ENCODE measurements around the gene MAP3K15.

The MAP3K15 gene

DNA sequence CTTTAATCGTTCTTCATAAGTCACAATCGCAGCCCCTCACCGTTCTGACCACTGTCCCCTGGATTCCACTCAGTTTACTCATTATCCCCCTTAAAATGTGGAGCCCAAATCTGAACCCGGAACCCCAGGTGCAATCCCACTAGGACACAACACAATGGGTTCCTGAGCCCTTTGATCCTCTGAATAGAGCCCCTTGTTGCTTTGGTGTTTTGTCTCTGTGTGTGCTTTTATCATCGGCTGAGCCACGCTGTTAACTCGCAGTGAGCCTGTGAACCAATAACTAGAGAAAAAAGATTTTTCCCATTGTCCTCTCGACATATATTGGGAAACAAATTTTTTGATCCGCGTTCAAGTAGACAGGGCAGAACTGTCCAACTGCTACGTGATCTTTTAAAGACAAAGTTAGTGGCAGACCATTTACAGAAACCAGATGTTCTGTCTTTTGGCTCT, 172.2 kb downstream of the MAP3K15 start:
- DNase-seq, result no peak

DNA sequence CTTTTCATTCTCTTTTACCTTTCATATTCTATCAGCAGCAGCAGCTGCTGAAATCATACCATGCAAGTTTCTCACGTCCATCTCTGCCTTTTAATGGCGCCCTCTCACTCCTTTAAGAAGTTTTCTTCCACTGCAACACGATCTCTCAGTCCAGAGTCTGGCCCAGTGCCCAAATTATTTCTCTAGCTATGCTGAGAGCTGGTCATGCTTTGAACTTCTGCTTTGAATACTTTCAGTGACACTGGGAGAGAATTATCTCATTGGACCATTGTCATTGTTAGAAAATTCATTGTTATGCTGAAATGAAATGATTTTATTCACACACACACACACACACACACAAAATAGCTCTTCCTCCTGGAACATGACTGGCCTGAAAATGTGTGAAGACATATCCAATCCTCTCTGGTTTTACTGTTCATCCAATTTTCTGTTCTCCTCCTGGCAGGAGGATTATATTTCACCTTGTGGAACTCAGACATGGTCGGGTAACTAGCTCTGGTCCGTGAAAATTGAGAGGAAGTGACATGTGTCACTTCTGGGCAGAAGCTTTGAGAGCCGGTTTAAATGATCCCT, 172.9 kb downstream of the MAP3K15 start:
- no peak for DNase-seq

DNA sequence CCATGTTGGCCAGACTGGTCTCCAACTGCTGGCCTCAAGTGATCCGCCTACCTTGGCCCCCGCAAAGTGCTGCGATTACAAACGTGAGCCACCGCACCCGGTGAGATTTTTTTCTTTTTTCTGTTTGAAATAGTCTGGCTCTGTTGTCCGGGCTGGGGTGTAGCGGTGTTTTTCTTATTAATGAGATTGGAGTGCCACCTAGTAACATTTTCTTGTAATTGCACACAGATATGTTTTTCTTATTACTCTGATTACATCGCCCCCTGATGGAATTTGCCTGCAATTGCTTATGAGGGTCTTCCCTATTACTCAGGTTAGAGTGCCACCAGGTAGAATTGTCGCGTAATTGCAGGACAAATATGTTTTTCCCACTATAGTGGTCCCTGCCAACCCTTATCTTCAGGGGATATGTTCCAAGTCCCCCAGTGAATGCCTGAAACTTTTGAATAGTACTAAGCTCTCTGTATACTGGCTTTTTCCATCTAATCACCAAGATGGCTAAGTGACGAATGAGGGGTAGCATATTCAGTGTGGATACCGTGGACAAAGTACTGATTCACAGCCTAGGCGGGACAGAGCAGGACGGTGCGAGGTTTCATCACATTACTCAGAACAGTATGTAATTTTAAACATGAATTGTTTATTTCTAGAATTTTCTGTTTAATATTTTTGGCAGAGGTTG, 180.2 kb downstream of the MAP3K15 start:
- no peak for DNase-seq

DNA sequence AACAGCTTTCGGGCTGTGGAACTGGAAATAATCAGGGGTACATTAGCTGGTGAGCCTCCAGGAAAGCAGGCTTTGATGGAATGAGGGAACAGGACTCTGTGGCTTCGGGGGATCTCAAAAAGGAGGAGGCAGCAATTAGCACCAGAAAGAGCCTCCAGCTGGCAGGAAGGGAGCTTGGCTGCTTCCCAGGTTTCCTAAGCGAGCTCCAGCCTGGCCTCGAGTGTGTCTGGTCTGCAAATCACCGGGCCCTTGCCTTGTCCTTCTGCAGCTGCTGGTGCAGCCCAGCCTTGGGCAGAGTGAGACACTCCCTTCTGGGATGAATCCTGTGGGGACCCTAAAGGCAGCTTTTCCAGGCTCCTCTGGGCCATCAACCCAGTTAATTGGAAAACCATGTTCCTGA, 182.3 kb downstream of the MAP3K15 start:
- DNase-seq, result no peak

DNA sequence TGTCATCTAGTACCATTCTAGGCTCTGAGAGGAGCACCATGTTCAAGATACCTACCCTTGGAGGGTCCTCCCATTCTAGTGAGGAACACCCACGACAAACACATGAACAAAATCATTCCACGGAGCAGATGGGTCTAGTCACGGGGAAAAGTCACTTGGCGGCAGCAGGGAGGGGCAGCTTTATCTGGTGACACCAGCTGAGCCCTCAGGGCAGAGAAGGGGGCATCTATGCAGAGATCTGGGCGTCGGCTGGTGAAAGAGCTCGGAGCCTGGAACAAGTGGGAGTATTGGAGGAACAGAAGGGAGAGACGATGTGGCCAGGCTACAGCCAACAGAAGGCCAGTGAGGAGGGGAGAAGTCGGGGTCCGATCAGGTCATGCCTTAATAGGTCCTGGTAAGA, 183.5 kb downstream of the MAP3K15 start:
- no peak for DNase-seq

DNA sequence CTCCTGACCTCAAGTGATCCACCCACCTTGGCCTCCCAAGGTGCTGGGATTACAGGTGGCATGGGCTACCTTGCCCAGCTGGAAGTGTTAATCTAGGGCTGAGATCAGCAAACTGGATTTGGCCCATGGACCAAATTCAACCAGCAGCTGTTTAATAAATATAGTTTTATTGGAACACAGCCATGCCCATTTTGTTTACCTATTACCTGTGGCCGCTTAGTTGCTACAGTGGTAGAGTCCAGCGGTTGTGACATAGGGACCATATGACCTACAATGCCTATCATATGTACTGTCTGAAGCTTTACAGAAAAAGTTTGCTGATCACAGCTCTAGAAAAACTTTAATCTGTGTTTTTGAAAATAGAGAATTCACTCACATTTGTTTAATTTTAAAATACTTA, 188.7 kb downstream of the MAP3K15 start:
- DNase-seq, result no peak

Data from NCI-H1436 treated with DMSO at 0.1 percent for 48 hours (cell line).